GM21515 (cell line): ENCODE measurements around the gene MORF4L1.

Source experiments
- ATAC-seq: cut with Tn5 transposase; IDR thresholded peaks from one replicate; pipeline ENCODE4 v1.9.1; 2021; ENCODE audit not compliant: unreplicated experiment

Gene MORF4L1

DNA sequence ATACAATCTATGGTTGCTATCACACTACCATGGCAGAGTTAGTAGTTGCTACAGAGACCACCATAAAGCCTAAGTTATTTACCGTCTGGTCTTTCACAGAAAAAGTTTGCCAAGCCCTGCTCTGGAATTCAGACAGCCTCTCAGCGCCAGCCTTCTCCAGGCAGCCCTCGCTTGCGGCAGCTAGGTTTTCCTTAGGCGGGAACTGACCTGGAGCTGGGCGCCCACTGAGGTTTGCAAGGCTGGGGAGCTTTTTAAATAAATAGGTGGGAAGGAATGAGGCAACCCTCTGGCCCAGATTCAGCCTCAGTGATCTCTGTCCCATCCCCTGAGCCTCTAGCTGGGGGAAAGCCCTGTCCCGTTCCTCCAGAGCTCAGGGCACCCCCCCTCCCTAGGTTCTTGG is 71.0 kb downstream of the MORF4L1 start:
- no peak for ATAC-seq

DNA sequence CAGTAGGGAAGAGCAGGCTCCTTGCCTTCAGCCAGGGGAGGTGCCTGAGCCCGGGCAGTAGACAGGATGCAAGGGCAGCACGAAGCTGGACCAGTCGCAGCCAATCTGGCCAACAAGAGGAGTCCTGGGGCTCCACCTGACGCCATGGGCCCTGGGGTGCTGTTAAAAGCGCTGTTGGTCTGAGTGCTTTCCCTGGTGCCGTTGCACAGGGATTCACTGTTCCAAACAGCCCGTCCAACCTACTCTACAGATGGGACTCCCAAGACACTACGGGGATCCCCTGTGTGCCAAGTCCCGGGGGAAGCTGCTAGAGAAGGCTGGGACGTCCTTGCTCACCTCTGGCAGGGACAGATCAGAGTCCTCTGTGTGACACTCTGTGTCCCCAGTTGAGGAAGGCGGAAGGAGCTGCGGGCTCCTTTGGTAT is 71.5 kb downstream of the MORF4L1 start:
- ATAC-seq, result peak; percentile 30

DNA sequence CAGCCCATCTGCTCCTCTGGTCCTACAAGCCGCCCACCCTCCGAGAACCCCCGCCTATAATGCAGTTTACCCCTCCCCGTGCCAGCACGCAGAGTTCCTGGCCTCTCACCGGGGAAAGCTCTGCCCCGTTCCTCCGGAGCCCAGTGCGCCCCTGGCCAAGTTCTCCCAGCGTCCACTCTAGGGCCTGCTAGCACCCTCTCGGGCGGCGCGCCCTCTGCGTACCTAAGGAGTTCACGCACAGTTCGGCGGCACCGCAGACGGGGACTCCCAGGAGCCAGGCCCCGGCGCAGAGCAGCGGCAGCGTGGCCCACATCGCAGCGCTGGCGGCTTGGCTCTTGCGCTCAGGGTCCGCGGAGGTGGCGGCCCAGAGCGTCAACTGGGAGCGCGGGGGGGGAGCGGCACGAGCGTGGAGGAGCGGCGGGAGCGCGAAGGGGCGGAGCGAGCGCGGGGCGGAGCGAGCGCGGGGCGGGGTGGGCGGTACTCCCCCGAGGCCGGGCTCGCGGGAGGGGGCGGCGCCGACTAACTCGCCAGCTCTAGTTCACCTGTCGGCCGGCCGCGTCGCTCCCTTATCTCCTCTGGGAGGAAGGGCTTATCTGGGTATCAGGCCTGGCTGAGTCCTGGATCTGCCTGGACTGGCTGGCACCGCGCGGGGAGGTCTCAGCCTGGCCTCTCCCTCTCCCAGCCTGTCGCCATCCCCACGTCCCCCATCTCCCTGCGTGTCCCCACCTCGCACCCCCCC is 72.1 kb downstream of the MORF4L1 start, which contains the start of gene CTSH:
TSS of gene CTSH (minus strand) at position 378 of the 739 bp plus-strand sequence. CDS start at position 313, 65 bp downstream.
- ATAC-seq, result peak; percentile 67

DNA sequence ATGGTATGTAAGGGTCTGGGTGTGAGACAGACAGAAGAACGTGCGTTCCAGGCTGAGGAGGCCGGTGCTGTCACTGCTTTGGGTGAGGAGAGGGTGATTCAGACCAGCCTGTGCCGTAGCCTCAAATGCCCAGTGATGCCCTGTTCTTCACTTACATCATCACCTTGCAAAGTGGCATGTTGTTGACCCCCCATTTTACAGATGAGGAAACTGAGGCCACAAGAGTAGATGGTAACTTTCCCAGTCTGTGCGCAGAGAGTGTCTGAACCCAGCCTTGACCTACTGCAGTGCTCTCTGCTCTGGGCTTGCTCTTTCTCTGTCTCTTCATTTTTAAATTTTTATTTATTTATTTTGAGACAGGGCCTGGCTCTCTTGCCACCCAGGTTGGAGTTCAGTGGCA is 73.8 kb downstream of the MORF4L1 start:
- no peak for ATAC-seq

DNA sequence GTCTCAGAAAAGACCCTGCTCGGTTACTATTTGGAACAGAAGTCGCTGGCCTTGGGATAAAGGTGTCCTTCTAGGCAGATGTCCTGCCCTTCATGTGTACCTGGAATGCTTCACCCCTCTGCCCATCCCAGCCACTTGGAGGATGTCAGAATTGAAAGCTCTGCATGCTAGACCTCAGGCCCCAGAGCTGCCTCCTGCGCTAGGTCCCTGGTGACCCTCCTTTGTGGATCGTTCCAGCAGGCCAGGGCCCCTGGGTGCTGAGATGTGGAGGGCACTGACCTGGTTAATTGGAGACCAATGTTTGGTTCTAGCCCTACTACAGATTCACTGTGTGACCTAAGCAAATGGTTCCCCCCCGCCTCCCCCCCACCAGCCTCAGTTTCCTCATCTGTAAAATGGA is 74.8 kb downstream of the MORF4L1 start:
- ATAC-seq, result no peak
